Stomach smooth muscle (tissue), 2 donors: ENCODE measurements around the gene WDR59.
"Not testable (repeated sequence)": the region's sequence is repeated elsewhere in the genome, so short reads cannot be mapped to it uniquely, and the experiment has no call there.

Experiments used
- H3K27ac ChIP-seq: one replicate; pipeline ENCODE4 v1.7.0; 2013; ENCODE audit warnings: mild to moderate bottlenecking, low read length, inconsistent platforms
- H3K27me3 ChIP-seq, 2 donors: one replicate each; pipeline ENCODE4 v1.7.0; 2013; ENCODE audit warnings: low read length in 2 of 2; ENCODE audit not compliant: insufficient read depth in 2 of 2, control insufficient read depth in 1 of 2
- H3K36me3 ChIP-seq, 2 donors: one replicate each; pipeline ENCODE4 v1.7.0; 2013; ENCODE audit warnings: low read length in 2 of 2; ENCODE audit not compliant: control insufficient read depth in 2 of 2, insufficient read depth in 2 of 2
- H3K4me1 ChIP-seq: one replicate; pipeline ENCODE4 v1.7.0; 2013; ENCODE audit warnings: low read length; ENCODE audit not compliant: control insufficient read depth, insufficient read depth
- H3K4me3 ChIP-seq, 2 donors: one replicate each; pipeline ENCODE4 v1.7.0; 2013; ENCODE audit warnings: low read length in 2 of 2
- H3K9ac ChIP-seq, 2 donors: one replicate each; pipeline ENCODE4 v1.7.0; 2013; ENCODE audit warnings: low read length in 2 of 2, mild to moderate bottlenecking in 1 of 2
- H3K9me3 ChIP-seq, 2 donors: one replicate each; pipeline ENCODE4 v1.7.0; 2013; ENCODE audit warnings: low read length in 2 of 2; ENCODE audit not compliant: control insufficient read depth in 2 of 2
- donor health status: healthy.
- donor health status: Pancreatic carcinoma.

Gene WDR59

GRCh38 chr16:74865922-74866598, 118.9 kb downstream of the WDR59 start:
- H3K4me1 ChIP-seq, result peaks cover 2% of the 10 kb centered on the region

DNA sequence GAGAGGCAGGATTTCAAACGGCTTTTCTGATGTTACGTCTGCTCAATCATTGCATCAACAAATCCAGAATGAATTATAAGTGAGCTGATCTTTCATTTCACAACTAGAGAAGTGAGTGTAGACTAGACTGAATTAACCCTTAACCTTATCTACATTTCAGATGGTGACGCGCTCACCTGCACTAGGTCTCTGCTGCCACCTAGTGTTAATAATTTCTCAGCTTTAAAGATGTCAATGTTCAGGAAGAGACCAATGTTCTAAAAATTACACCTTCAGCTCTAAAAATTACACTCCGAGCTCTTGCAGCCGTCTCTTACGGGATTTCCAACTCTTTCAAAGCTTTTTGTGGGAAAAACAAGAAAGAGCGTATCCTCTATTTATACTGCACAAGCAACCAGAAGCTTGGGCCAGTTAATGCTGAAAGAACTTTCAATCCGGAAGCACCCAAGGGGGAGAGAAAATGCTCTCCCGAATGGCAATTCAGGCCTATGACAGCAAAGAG, 122.1 kb downstream of the WDR59 start:
- H3K27me3 ChIP-seq, result no peaks in the 10 kb centered on the region
- H3K9ac ChIP-seq, result no peak overlapping the region

More at GRCh38 chr16:74865922-74866598, 118.9 kb downstream of the WDR59 start:
- H3K36me3 ChIP-seq, result no peaks in the 10 kb centered on the region
- H3K27me3 ChIP-seq, result no peaks in the 10 kb centered on the region
- H3K9me3 ChIP-seq, result no peaks in the 10 kb centered on the region
- no peak overlapping the region for H3K9ac ChIP-seq
- H3K27ac ChIP-seq, result no peak overlapping the region
- no peak overlapping the region for H3K4me3 ChIP-seq

GRCh38 chr16:74852500-74852875, 132.4 kb downstream of the WDR59 start:
- Histone ChIP-seq H3K9me3 (no peaks in the 10 kb centered on the region), H3K4me3 (no peak overlapping the region), H3K4me1 (no peaks in the 10 kb centered on the region), H3K36me3 (no peaks in the 10 kb centered on the region), H3K27ac (no peak overlapping the region), H3K9ac (no peak overlapping the region), H3K27me3 (no peaks in the 10 kb centered on the region)

More for the DNA sequence above, 122.1 kb downstream of the WDR59 start:
- no peak overlapping the region for H3K4me3 ChIP-seq
- no peak overlapping the region for H3K27ac ChIP-seq
- no peaks in the 10 kb centered on the region for H3K9me3 ChIP-seq
- no peaks in the 10 kb centered on the region for H3K36me3 ChIP-seq
- H3K4me1 ChIP-seq, result peaks cover 2% of the 10 kb centered on the region

- Histone ChIP-seq H3K4me1 (no peaks in the 10 kb centered on the region), H3K9ac (no peak overlapping the region), H3K36me3 (no peaks in the 10 kb centered on the region), H3K9me3 (no peaks in the 10 kb centered on the region), H3K4me3 (no peak overlapping the region), H3K27ac (no peak overlapping the region), H3K27me3 (no peaks in the 10 kb centered on the region)
Measured at GRCh38 chr16:74850027-74850426, 134.9 kb downstream of the WDR59 start.

DNA sequence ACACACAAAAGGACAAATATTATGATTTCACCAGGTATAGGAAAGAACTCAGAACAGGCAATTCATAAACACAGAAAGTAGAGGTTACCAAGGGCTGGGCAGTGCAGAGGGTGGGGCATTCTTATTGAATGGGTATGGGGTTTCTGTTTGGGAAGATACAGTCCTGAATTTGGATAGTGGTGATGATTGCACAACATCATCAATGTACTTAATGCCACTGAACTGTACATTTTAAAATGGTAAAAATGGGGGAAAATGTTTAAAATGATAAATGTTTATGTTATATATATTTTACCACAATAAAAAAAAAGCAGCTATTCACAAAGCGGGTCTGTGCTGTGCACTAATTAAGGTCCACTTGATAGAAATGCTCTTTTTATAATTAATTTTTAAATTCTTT, 137.7 kb downstream of the WDR59 start:
- no peak overlapping the region for H3K27ac ChIP-seq
- no peaks in the 10 kb centered on the region for H3K27me3 ChIP-seq
- H3K4me1 ChIP-seq, result no peaks in the 10 kb centered on the region
- H3K9ac ChIP-seq, result no peak overlapping the region
- no peaks in the 10 kb centered on the region for H3K9me3 ChIP-seq
- H3K36me3 ChIP-seq, result no peaks in the 10 kb centered on the region
- no peak overlapping the region for H3K4me3 ChIP-seq

GRCh38 chr16:74846714-74847113, 138.2 kb downstream of the WDR59 start:
- Histone ChIP-seq H3K4me1 (no peaks in the 10 kb centered on the region), H3K27ac (no peak overlapping the region), H3K27me3 (no peaks in the 10 kb centered on the region), H3K9me3 (no peaks in the 10 kb centered on the region), H3K36me3 (no peaks in the 10 kb centered on the region), H3K4me3 (no peak overlapping the region), H3K9ac (no peak overlapping the region)

- no peaks in the 10 kb centered on the region for H3K9me3 ChIP-seq
- H3K36me3 ChIP-seq, result no peaks in the 10 kb centered on the region
- no peaks in the 10 kb centered on the region for H3K4me1 ChIP-seq
- no peak overlapping the region for H3K27ac ChIP-seq
- no peaks in the 10 kb centered on the region for H3K27me3 ChIP-seq
- no peak overlapping the region for H3K9ac ChIP-seq
- H3K4me3 ChIP-seq, result no peak overlapping the region
Measured at GRCh38 chr16:74844041-74844980, 140.6 kb downstream of the WDR59 start.

DNA sequence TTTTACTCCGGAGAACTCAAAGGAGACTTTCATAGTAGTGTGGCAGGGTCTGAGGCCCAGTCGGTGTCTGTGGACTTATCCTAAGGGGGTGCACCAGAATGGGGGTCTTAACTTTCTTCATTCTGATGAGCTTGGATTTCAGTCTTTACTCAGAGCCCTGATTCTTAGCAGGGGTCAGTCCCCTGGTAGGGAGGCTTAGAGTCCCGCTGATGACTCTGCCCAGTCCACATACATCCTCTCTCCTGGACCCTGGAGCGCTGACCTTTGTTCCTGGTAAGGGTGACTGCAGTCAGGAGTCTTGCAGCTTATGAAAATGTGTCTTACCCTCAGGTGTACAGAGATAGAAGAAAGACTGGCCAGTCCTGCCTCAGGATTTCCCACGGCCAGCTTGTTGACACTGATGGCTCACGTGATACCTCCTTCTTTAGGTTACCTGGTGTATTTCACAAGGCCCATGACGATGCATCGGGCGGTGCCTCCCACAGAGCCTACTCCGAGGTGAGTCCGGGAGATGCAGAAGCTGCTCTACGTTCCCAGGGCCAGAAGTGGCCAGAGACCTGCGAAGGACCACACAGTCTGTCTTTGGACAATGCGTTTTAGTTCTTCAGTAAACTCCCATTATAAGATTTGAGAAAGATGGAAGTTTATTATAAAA, 141.4 kb downstream of the WDR59 start:
- H3K4me3 ChIP-seq, H3K4me1 ChIP-seq, H3K27me3 ChIP-seq, H3K9me3 ChIP-seq, H3K36me3 ChIP-seq, H3K9ac ChIP-seq, H3K27ac ChIP-seq: not testable (repeated sequence)

GRCh38 chr16:74842413-74842812, 142.5 kb downstream of the WDR59 start:
- Histone ChIP-seq H3K27ac (no peak overlapping the region), H3K4me1 (no peaks in the 10 kb centered on the region), H3K9me3 (no peaks in the 10 kb centered on the region), H3K27me3 (no peaks in the 10 kb centered on the region), H3K9ac (no peak overlapping the region), H3K4me3 (no peak overlapping the region), H3K36me3 (no peaks in the 10 kb centered on the region)

DNA sequence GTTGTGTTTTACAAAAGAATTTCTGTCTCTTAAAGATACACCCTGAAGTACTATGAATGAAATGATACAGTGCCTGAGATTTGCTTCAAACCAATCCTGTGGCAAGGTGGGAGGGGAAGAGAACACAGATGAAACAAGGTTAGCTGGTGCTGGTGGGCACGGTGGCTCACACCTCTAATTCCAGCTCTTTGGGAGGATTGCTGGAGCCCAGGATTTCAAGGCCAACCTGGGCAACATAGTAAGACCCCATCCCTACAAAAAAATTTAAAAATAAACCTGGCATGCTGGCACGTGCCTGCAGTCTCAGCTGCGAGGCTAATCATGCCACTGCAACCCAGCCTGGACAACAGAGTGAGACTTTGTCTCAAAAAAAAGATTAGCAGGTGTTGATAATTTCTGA, 143.0 kb downstream of the WDR59 start:
- Histone ChIP-seq H3K4me1 (peaks cover 3% of the 10 kb centered on the region), H3K27me3 (no peaks in the 10 kb centered on the region), H3K27ac (no peak overlapping the region), H3K36me3 (no peaks in the 10 kb centered on the region), H3K9me3 (no peaks in the 10 kb centered on the region), H3K4me3 (no peak overlapping the region), H3K9ac (no peak overlapping the region)
